Measurements from ENCODE around the gene USP2.

Gene USP2

DNA sequence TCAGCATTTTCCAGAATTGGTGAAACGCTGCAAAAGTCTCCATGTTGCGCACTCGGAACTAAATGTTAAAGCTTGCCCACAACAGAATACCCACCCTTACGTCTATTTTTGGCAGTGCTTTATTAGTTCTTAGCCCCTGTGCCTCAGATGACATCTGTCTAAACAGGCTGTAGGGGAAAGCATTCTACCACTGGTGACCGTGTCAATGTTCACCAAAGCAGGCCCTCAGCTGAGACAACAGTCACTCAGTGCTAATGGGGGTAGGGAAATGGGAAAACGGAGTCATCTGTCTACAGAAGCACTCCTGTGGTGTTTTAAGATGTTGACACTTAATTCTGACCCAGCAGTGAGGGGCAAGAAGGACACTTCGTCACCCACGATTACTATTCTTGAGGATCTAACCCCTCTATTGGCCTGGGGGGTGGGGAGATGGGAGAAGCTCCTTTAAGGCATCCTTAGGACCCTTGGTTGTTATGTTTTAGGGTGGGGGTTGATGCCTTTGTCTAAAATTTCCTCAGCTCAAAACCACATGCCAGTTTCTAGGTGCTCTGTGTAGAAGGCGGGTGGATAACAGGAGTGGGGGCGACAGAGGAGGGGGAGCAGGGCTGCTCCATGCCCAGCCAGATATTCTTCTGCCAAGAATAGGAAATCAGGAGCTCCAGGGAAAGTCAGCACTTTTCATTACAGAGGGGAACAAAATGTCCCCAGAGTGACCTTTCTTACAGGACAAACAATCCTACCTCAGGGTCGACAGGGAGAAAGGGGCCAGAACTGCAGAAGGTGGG, 19.4 kb downstream of the USP2 start:
- DNase-seq = no peak

- peak; percentile 30 for DNase-seq
Observed at GRCh38 chr11:119361056-119361787, 20.3 kb downstream of the USP2 start.

GRCh38 chr11:119359365-119360214, 21.9 kb downstream of the USP2 start:
- no peak for DNase-seq

- no peak for DNase-seq
Observed at GRCh38 chr11:119357074-119357473, 24.4 kb downstream of the USP2 start.

DNA sequence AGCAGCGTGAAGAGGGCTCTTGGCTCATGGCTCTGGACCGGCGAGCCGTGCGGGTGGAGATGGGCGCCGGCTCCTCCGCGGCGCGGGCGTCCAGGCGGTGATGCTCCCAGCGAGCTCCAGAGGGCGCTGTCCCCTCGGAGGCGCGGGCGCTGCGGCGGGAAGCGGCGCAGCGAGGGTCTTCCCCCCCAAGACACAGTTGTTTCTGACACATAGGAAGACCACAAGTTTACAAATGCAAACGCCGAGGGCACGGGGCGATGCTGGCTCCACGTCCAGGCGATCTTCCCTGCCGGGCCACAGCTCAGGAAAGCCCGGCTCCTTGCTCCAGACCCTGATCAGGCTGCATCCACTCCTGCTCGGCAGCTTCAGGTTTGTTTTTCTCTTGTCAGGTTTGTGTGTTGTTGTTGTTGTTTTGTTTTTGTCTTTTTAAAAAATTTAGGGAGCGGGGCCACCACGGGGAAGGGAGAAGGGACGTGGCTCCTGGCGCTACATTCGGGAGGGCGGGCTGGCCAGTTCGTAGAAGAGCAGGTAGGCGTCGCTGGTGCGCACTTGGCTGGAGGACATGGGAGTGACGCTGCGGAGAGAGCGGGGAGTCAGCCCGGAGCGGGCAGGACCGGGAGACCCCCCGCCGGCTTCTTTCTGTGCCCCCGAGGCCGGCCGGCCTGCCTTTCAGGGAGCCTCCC, 25.0 kb downstream of the USP2 start:
- DNase-seq = peak; percentile 16

- no peak for DNase-seq
Observed at GRCh38 chr11:119355091-119355843, 26.2 kb downstream of the USP2 start.

DNA sequence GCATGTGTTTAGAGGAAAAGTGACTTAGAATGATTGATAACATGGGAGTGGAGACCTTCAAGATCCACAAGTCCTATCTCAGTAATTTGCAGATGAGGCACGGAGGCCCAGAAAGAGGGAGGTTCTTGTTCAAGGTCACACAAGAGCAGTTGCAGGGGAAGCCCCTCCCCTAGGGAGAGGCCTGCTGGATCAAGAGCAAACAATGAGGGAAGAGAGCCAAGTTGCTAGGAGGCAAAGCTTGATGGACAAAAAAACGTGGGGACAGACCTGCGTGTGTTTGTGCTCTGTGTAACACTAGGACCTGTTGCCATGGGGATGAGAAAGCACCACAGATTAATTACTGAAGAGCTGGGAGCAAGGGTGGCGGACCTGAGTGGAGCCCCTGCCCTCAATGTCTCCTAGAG, 28.6 kb downstream of the USP2 start:
- peak; percentile 92 for DNase-seq

GRCh38 chr11:119351232-119351631, 30.3 kb downstream of the USP2 start:
- DNase-seq = no peak

- no peak for DNase-seq
Observed at GRCh38 chr11:119350302-119350701, 31.2 kb downstream of the USP2 start.

DNA sequence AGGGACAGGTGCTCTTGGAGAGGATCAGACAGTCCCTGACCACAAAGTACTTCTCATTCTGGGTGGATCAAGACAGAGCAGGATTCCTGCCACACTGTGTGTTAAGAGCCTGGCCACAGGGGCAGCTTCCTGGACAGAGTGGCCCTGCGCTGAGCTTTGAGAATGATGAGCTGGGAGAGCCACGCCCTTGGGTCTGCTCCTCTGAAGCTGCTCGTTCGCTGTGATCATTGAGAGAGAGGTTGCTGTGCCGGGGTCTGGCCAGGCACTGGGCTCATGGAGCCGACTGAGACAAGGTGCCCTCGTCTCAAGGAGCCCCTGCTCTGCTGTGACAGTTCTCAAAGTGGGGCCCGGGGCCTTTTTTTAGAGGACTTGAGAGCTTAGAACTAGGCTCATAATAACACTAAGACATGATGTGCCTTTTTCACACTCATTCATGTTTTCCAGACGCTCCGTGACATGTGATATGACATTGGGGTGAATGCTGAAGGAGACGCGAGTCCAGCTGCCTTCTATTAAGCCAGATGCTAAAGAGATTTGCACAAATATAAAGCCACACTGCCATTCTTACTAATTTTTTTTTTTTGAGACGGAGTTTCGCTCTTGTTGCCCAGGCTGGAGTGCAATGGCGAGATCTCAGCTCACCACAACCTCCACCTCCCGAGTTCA, 33.4 kb downstream of the USP2 start:
- DNase-seq = no peak

DNA sequence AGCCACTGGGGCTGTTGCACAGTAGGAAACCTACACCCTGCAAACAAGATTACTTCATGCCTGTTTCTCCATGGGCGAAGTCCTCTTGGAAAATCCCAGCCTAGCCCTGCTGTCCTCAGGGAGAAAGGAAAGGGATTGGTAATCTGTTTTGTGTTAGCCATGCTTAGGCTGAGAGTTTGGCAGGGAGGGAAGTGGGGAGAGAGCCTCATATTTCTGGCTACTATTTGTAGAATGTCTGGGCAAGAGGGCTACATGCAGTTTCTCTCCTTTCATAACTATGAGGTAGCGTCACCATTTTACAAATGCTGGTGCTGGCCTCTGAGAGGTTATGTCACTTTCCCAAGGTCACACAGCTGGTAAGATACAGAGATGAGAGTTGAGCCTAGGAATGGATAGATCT, 34.2 kb downstream of the USP2 start:
- DNase-seq = no peak

GRCh38 chr11:119346605-119347004, 34.9 kb downstream of the USP2 start, which contains the start of gene MFRP:
Gene MFRP, minus strand, starts transcription at chr11:119346705. Its CDS starts 192 bp downstream, at chr11:119346513.
- no peak for DNase-seq

- DNase-seq = no peak
Observed at GRCh38 chr11:119345685-119346084, 35.8 kb downstream of the USP2 start.

- DNase-seq = no peak
Observed at GRCh38 chr11:119344291-119345010, 37.0 kb downstream of the USP2 start.

DNA sequence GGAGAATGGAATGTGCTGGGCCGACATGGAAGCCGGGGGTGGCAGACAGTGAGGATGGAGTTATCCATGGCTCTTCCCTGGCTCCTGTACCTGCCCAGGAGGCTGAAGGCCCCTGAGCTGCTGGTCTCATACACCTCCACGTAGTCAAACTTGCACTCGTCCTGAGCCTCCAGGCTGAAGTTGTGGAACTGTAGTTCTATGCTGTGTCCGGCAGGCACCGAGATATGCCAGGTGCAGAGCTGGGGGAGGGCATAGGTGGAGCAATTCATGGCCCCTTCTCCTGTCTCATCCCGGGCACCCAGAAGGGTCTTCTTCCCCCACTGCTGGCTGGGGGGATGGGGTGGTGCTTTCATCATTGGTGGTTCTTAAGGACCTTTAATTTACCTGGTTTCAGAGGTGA, 37.8 kb downstream of the USP2 start:
- no peak for DNase-seq

DNA sequence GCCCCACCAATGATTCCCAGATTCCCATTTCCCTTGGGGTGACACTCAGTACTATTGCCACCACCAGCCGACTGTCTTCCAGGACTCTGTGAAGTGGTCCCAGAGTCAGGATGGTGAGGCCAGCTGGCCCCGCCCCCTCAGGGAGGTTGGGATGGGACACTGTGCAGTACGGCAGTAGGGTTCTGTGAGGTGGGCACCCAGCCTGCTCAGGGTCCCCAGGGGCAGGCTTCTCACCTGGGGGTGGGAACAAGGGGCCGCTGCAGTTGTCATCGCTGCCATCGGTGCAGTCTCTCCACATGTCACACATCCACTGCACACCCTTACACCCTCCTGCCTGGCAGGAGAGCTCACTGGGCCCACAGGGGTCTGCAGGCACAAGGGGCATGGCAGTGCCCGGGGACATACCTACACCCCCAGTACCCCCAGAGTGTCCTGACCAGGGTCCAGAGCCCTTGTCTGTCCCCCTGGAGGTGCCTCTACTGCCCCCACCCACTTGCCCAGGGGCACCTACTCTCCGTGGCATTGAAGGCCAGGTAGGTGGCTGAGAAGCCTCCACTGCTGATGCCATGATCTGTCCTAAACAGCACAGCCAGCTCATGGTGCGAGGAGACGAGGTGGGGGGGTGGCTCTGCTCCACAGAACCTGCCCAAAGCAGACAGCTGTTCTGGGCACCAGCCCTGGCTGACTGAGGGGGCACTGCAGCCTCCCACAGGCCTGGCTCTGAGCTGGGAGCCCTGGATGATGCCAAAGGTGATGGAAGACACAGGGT, 38.9 kb downstream of the USP2 start:
- no peak for DNase-seq

- DNase-seq = no peak
Observed at GRCh38 chr11:119342023-119342300, 39.5 kb downstream of the USP2 start.

GRCh38 chr11:119341222-119342022, 40.1 kb downstream of the USP2 start:
- DNase-seq = no peak
